ENCODE measurements around the gene TSACC. TPM values are rescaled to one million over a fixed set of nuclear protein-coding genes. Genes with fewer than 3 reads are reported as not detected.

TSACC gene
- total and polyA plus RNA-seq, 9 of the 15 experiments (the other 6 are each of a cell fraction or from before 2014, with no cell fraction given): 0.45 to 7.4 (median 2.6) TPM

- no peak overlapping the region for H3K4me3 ChIP-seq
- no TSS peak for BruUV-seq (replicated peaks)
- FAIRE-seq (no peak), ATAC-seq (no peak), DNase-seq (ENCODE audit: extremely low read depth in 1 of 4, low spot score in 3 of 4) (no peak)
- H2AFZ ChIP-seq (ENCODE audit: low read depth, low read length): no peak overlapping the region
- 7% methylated on average over 7 of the region's 7 CpGs for WGBS (ENCODE audit: insufficient coverage, low coverage, missing lambda C conversion rate)
- intact Hi-C loops (cut with micrococcal nuclease) (loop anchor here (2.0 kb wide), 1 partner anchor 226 kb away; no protein-coding TSS in a partner anchor), in situ Hi-C loops (cut with MboI) (no loop called here)
- no peaks in the 10 kb centered on the region for H3K9me3 ChIP-seq (replicated peaks; ENCODE audit: control insufficient read depth, insufficient read depth, low read depth, low read length)
- ChIA-PET POLR2A (no interaction called here), CTCF (ENCODE audit: low intra/inter-chr PET ratio) (interaction anchor here (0.6 to 10.1 kb wide), 5 partner anchors 58 to 227 kb away, joined by 3 to 240 read pairs (median 4); no protein-coding TSS in a partner anchor)
- H3K4me2 ChIP-seq (ENCODE audit: insufficient read depth, low read length): no peak overlapping the region
- H3K27ac ChIP-seq (ENCODE audit: extremely low read depth, low read depth, low read length): no peak overlapping the region
- H3K9ac ChIP-seq (ENCODE audit: insufficient read depth in 1 of 2, low read depth in 2 of 2, low read length in 2 of 2): peak overlapping the region in 1 of 2 experiments; percentile 0; a peak in 1 of 4 replicates
- peaks cover 8% of the 10 kb centered on the region in 2 experiments; a peak in 4 of 5 replicates for H3K4me1 ChIP-seq (replicated peaks in 1 of 2; ENCODE audit: control insufficient read depth in 2 of 2, insufficient read depth in 2 of 2, low read length in 2 of 2)
- no peaks in the 10 kb centered on the region for H3K9me1 ChIP-seq (ENCODE audit: control insufficient read depth, insufficient read depth, low read length)
- peaks cover under 1 to 8% of the 10 kb centered on the region in 2 experiments; a peak in 3 of 5 replicates for H3K27me3 ChIP-seq (ENCODE audit: control insufficient read depth in 2 of 2, insufficient read depth in 2 of 2, low read length in 2 of 2)
- H4K20me1 ChIP-seq (replicated peaks; ENCODE audit: control insufficient read depth, insufficient read depth, low read length): peaks cover 4% of the 10 kb centered on the region
- TF ChIP-seq CSDE1 (IDR thresholded peaks at IDR 0.05): no peak
- TF ChIP-seq CC2D1A (IDR thresholded peaks at IDR 0.05): no peak
- TF ChIP-seq, protein P1, sequence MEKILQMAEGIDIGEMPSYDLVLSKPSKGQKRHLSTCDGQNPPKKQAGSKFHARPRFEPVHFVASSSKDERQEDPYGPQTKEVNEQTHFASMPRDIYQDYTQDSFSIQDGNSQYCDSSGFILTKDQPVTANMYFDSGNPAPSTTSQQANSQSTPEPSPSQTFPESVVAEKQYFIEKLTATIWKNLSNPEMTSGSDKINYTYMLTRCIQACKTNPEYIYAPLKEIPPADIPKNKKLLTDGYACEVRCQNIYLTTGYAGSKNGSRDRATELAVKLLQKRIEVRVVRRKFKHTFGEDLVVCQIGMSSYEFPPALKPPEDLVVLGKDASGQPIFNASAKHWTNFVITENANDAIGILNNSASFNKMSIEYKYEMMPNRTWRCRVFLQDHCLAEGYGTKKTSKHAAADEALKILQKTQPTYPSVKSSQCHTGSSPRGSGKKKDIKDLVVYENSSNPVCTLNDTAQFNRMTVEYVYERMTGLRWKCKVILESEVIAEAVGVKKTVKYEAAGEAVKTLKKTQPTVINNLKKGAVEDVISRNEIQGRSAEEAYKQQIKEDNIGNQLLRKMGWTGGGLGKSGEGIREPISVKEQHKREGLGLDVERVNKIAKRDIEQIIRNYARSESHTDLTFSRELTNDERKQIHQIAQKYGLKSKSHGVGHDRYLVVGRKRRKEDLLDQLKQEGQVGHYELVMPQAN (IDR thresholded peaks at IDR 0.05; ENCODE audit: borderline replicate concordance): no peak
- no peak for TF ChIP-seq TBL1XR1 (IDR thresholded peaks at IDR 0.05; ENCODE audit: low read length in 2 of 2)
- TF ChIP-seq CEBPG (CRISPR knock-in tag; IDR thresholded peaks at IDR 0.05): no peak
- no peak for TF ChIP-seq CEBPG (tag; conservative IDR thresholded peaks at IDR 0.05 in 1 of 2, IDR thresholded peaks at IDR 0.05 in 1 of 2)
- no peak for TF ChIP-seq HNRNPH1 (optimal IDR thresholded peaks at IDR 0.05; ENCODE audit: low read depth, low read length)
- TF ChIP-seq RFX5 (IDR thresholded peaks at IDR 0.05; ENCODE audit: low read depth, low read length): no peak
- TF ChIP-seq CBFB (CRISPR knock-in tag; IDR thresholded peaks at IDR 0.05): no peak
- TF ChIP-seq ZNF512 (tag; IDR thresholded peaks at IDR 0.05): no peak
- TF ChIP-seq, protein P2, sequence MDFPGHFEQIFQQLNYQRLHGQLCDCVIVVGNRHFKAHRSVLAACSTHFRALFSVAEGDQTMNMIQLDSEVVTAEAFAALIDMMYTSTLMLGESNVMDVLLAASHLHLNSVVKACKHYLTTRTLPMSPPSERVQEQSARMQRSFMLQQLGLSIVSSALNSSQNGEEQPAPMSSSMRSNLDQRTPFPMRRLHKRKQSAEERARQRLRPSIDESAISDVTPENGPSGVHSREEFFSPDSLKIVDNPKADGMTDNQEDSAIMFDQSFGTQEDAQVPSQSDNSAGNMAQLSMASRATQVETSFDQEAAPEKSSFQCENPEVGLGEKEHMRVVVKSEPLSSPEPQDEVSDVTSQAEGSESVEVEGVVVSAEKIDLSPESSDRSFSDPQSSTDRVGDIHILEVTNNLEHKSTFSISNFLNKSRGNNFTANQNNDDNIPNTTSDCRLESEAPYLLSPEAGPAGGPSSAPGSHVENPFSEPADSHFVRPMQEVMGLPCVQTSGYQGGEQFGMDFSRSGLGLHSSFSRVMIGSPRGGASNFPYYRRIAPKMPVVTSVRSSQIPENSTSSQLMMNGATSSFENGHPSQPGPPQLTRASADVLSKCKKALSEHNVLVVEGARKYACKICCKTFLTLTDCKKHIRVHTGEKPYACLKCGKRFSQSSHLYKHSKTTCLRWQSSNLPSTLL (IDR thresholded peaks at IDR 0.05): no peak
- TF ChIP-seq POLR2B (IDR thresholded peaks at IDR 0.05; ENCODE audit: low read depth, partially characterized antibody): no peak
- TF ChIP-seq POLR2A (conservative IDR thresholded peaks at IDR 0.05): no peak
- TF ChIP-seq RBM25 (IDR thresholded peaks at IDR 0.05; ENCODE audit: low read depth, low read length, severe bottlenecking): no peak
- no peak for TF ChIP-seq HIVEP1 (CRISPR knock-in tag; IDR thresholded peaks at IDR 0.05)
- TF ChIP-seq MCM3 (IDR thresholded peaks at IDR 0.05): no peak
- no peaks in the 10 kb centered on the region for H3K79me2 ChIP-seq (ENCODE audit: control insufficient read depth, insufficient read depth, low read length)
- no peaks in the 10 kb centered on the region for H3K36me3 ChIP-seq (ENCODE audit: control insufficient read depth, insufficient read depth, low read length)
These were observed 44.2 kb downstream of the TSACC start for GRCh38 chr1:156382561-156382960.

Measured in K562 (cell line).